H1 (cell line): ENCODE data around the gene ARHGAP8. TPM values are rescaled to one million over a fixed set of nuclear protein-coding genes. Genes with fewer than 3 reads are reported as not detected.

Source experiments
- CTCF ChIA-PET: fragments of 300-600 bp; sonication (Branson Sonifier 250); formaldehyde crosslinking; loops from one replicate; lab custom pipeline; 2021; ENCODE audit not compliant: partially characterized antibody; lab: Charles Lee
- POLR2A ChIA-PET: fragments of 300-600 bp; sonication (Branson Sonifier 250); formaldehyde crosslinking; loops from one replicate; lab custom pipeline; 2021; ENCODE audit warnings: inconsistent platforms; ENCODE audit not compliant: partially characterized antibody; lab: Charles Lee
- DNase-seq, 2 experiments: peaks; one replicate each; pipeline versions ENCODE4 v3.0.0 to v3.0.0-alpha.2; 2010 to 2022; ENCODE audit warnings: low spot score in 2 of 2, low read depth in 1 of 2, mixed read lengths in 1 of 2
- FAIRE-seq: peaks from 2 replicates; lab custom pipeline; 2011; peaks lifted over from hg19 to GRCh38; lab: Jason Lieb, UNC
- H2AFZ ChIP-seq: 2 replicates; pipeline ENCODE4 v1.8.1; 2012; ENCODE audit warnings: low read length, inconsistent platforms
- H2AK5ac ChIP-seq: 2 replicates; pipeline ENCODE4 v1.6.1; 2013; ENCODE audit warnings: low read depth, low read length
- H2BK120ac ChIP-seq: replicated peaks from 2 replicates; pipeline ENCODE3; 2013; ENCODE audit warnings: low read depth, low read length, inconsistent platforms
- H2BK12ac ChIP-seq: 2 replicates; pipeline ENCODE4 v1.6.1; 2013; ENCODE audit warnings: low read depth, low read length
- H2BK15ac ChIP-seq: 2 replicates; pipeline ENCODE4 v1.6.1; 2013; ENCODE audit warnings: low read length
- H2BK20ac ChIP-seq: 2 replicates; pipeline ENCODE4 v1.6.1; 2013; ENCODE audit warnings: low read length
- H2BK5ac ChIP-seq: 2 replicates; pipeline ENCODE4 v1.6.1; 2013; ENCODE audit warnings: low read depth, low read length
- H3K14ac ChIP-seq: 2 replicates; pipeline ENCODE4 v1.6.1; 2013; ENCODE audit warnings: inconsistent platforms; ENCODE audit not compliant: insufficient read length
- H3K18ac ChIP-seq: 2 replicates; pipeline ENCODE4 v1.6.1; 2013; ENCODE audit warnings: low read length; ENCODE audit errors: extremely low read depth
- H3K23ac ChIP-seq: 2 replicates; pipeline ENCODE4 v1.6.1; 2013; ENCODE audit warnings: inconsistent platforms; ENCODE audit not compliant: insufficient read length
- H3K23me2 ChIP-seq: 2 replicates; pipeline ENCODE4 v1.6.1; 2013; ENCODE audit warnings: low read depth, low read length
- H3K27ac ChIP-seq: 2 replicates; pipeline ENCODE4 v1.6.1; 2011; ENCODE audit warnings: low read depth, low read length, inconsistent platforms
- H3K27me3 ChIP-seq, 4 experiments: replicated peaks in 1 of 4; 1 replicate in 1 of 4; 2 replicates in 3 of 4; pipeline versions ENCODE4 v1.6.1 to v1.8.1; 2011 to 2013; ENCODE audit warnings: low read length in 3 of 4, mild to moderate bottlenecking in 3 of 4, inconsistent platforms in 2 of 4, mixed read lengths in 2 of 4, moderate library complexity in 1 of 4; ENCODE audit not compliant: control insufficient read depth in 3 of 4, insufficient read depth in 3 of 4; ENCODE audit errors: extremely low read depth in 1 of 4
- H3K36me3 ChIP-seq, 4 experiments: 2 replicates each; pipeline versions ENCODE4 v1.6.1 to v1.8.1; 2011 to 2013; ENCODE audit warnings: mild to moderate bottlenecking in 4 of 4, low read length in 3 of 4, moderate library complexity in 2 of 4, control low read depth in 1 of 4, inconsistent platforms in 1 of 4; ENCODE audit not compliant: insufficient read depth in 4 of 4, control insufficient read depth in 2 of 4
- H3K4ac ChIP-seq: replicated peaks from 2 replicates; pipeline ENCODE3; 2013; ENCODE audit warnings: low read length, low read depth, mixed read lengths, inconsistent platforms; ENCODE audit not compliant: insufficient read length
- H3K4me1 ChIP-seq, 4 experiments: replicated peaks in 1 of 4; 1 replicate in 1 of 4; 2 replicates in 3 of 4; pipeline versions ENCODE4 v1.6.1 to v1.8.1; 2011 to 2013; ENCODE audit warnings: low read length in 3 of 4, inconsistent platforms in 2 of 4, mixed read lengths in 1 of 4; ENCODE audit not compliant: insufficient read depth in 4 of 4, control insufficient read depth in 3 of 4
- H3K4me2 ChIP-seq, 2 experiments: 2 replicates each; pipeline versions ENCODE4 v1.6.1 to v1.8.1; 2011 to 2013; ENCODE audit warnings: low read depth in 2 of 2, low read length in 2 of 2, control low read depth in 1 of 2, inconsistent platforms in 1 of 2, mild to moderate bottlenecking in 1 of 2; ENCODE audit not compliant: insufficient read depth in 1 of 2
- H3K4me3 ChIP-seq, 4 experiments: fragments of 200-600, 300-600 bp in 1 of 4; sonication (generic), shearing (Covaris generic), sonication (Bioruptor Twin) in 1 of 4; 2 replicates each; pipeline versions ENCODE4 v1.5.1 to v1.8.1; 2011 to 2016; ENCODE audit warnings: low read length in 4 of 4, low read depth in 3 of 4, control low read depth in 2 of 4, inconsistent platforms in 2 of 4, mild to moderate bottlenecking in 2 of 4, mixed read lengths in 1 of 4, moderate library complexity in 1 of 4; ENCODE audit not compliant: insufficient read depth in 2 of 4; ENCODE audit errors: extremely low read depth in 1 of 4
- H3K56ac ChIP-seq: replicated peaks from 2 replicates; pipeline ENCODE3; 2013; ENCODE audit warnings: low read depth, mild to moderate bottlenecking, mixed read lengths, low read length, inconsistent platforms; ENCODE audit not compliant: insufficient read length
- H3K79me1 ChIP-seq: 2 replicates; pipeline ENCODE4 v1.6.1; 2013; ENCODE audit warnings: low read depth, low read length, control low read depth
- H3K79me2 ChIP-seq, 2 experiments: 2 replicates each; pipeline versions ENCODE4 v1.6.1 to v1.8.1; 2012 to 2013; ENCODE audit warnings: low read length in 2 of 2, mild to moderate bottlenecking in 2 of 2, inconsistent platforms in 1 of 2; ENCODE audit not compliant: insufficient read depth in 2 of 2, control insufficient read depth in 1 of 2
- H3K9ac ChIP-seq, 4 experiments: replicated peaks in 1 of 4; 1 replicate in 1 of 4; 2 replicates in 3 of 4; pipeline versions ENCODE4 v1.6.1 to v1.8.1; 2011 to 2013; ENCODE audit warnings: low read depth in 3 of 4, low read length in 3 of 4, control low read depth in 2 of 4, mild to moderate bottlenecking in 2 of 4, moderate library complexity in 2 of 4, inconsistent platforms in 1 of 4; ENCODE audit errors: extremely low read depth in 1 of 4
- H3K9me3 ChIP-seq, 2 experiments: 2 replicates each; pipeline versions ENCODE4 v1.6.1 to v1.8.1; 2012 to 2013; ENCODE audit warnings: mild to moderate bottlenecking in 2 of 2, moderate library complexity in 2 of 2, control low read depth in 1 of 2, inconsistent platforms in 1 of 2, low read depth in 1 of 2, low read length in 1 of 2, mixed read lengths in 1 of 2; ENCODE audit not compliant: insufficient read depth in 2 of 2
- H4K20me1 ChIP-seq, 2 experiments: replicated peaks in 1 of 2; 2 replicates each; pipeline versions ENCODE3 to v1.8.1; 2011 to 2013; ENCODE audit warnings: inconsistent platforms in 2 of 2, low read length in 2 of 2, mild to moderate bottlenecking in 1 of 2; ENCODE audit not compliant: insufficient read depth in 2 of 2, control insufficient read depth in 1 of 2
- H4K5ac ChIP-seq: 2 replicates; pipeline ENCODE4 v1.6.1; 2013; ENCODE audit warnings: low read length, low read depth, mixed read lengths, inconsistent platforms; ENCODE audit not compliant: insufficient read length
- H4K8ac ChIP-seq: 2 replicates; pipeline ENCODE4 v1.8.0; 2013; ENCODE audit warnings: mild to moderate bottlenecking, moderate library complexity, low read length, inconsistent platforms; ENCODE audit not compliant: insufficient read depth; ENCODE audit errors: extremely low read depth
- H4K91ac ChIP-seq: replicated peaks from 2 replicates; pipeline ENCODE3; 2013; ENCODE audit warnings: low read length, mixed read lengths, inconsistent platforms; ENCODE audit not compliant: insufficient read length
- CBX5 ChIP-seq: fragments of 300-800, 300-1000 bp; sonication (generic); IDR thresholded peaks from 2 replicates; pipeline ENCODE4 v1.7.1; 2016; ENCODE audit warnings: antibody characterized with exemption, low read length, low read depth
- CHD2 ChIP-seq: IDR thresholded peaks from 2 replicates; pipeline ENCODE4 v1.6.1; 2012; ENCODE audit warnings: low read length, improper control_type of control experiment
- EZH2 ChIP-seq: fragments of 200-600 bp; sonication (generic); IDR thresholded peaks from 2 replicates; pipeline ENCODE4 v1.7.1; 2012; ENCODE audit warnings: low read depth, mild to moderate bottlenecking, moderate library complexity, low read length, inconsistent platforms; ENCODE audit not compliant: severe bottlenecking
- FOSL1 ChIP-seq: IDR thresholded peaks from 2 replicates; pipeline ENCODE4 v1.6.1; 2011; ENCODE audit warnings: mild to moderate bottlenecking, low read depth, low read length, moderate library complexity; ENCODE audit not compliant: insufficient read depth
- HDAC2 ChIP-seq, 2 experiments: fragments of 300-600 bp in 1 of 2; sonication (generic) in 1 of 2; IDR thresholded peaks; 2 replicates each; pipeline ENCODE4 v1.6.1; 2011 to 2012; ENCODE audit warnings: low read depth in 2 of 2, low read length in 2 of 2, mild to moderate bottlenecking in 2 of 2, moderate library complexity in 2 of 2, borderline replicate concordance in 1 of 2, inconsistent platforms in 1 of 2
- JUN ChIP-seq: IDR thresholded peaks from 2 replicates; pipeline ENCODE4 v1.6.1; 2011; ENCODE audit warnings: low read depth, mild to moderate bottlenecking, improper control_type of control experiment, low read length
- NANOG ChIP-seq: IDR thresholded peaks from 2 replicates; pipeline ENCODE4 v1.6.1; 2011; ENCODE audit warnings: low read length, low read depth, mild to moderate bottlenecking, inconsistent platforms; ENCODE audit not compliant: insufficient read depth, poor library complexity, severe bottlenecking
- PHF8 ChIP-seq: fragments of 200-600 bp; sonication (generic); conservative IDR thresholded peaks from 2 replicates; pipeline ENCODE4 v1.7.1; 2012; ENCODE audit warnings: low read depth, mild to moderate bottlenecking, inconsistent platforms, low read length, moderate library complexity
- RBBP5 ChIP-seq: IDR thresholded peaks from 2 replicates; pipeline ENCODE4 v1.7.1; 2012; ENCODE audit warnings: low read depth, mild to moderate bottlenecking, inconsistent platforms, low read length, moderate library complexity, borderline replicate concordance
- SP1 ChIP-seq: IDR thresholded peaks from 2 replicates; pipeline ENCODE4 v1.6.1; 2011; ENCODE audit warnings: low read depth, low read length
- SRF ChIP-seq: IDR thresholded peaks from 2 replicates; pipeline ENCODE4 v1.6.1; 2011; ENCODE audit warnings: mild to moderate bottlenecking, low read depth, low read length, moderate library complexity
- TAF7 ChIP-seq: optimal IDR thresholded peaks from 2 replicates; pipeline ENCODE3; 2011; ENCODE audit warnings: low read depth, mild to moderate bottlenecking, inconsistent platforms, low read length, moderate library complexity, borderline replicate concordance
- WGBS, 2 experiments: shearing (Covaris generic) in 1 of 2; methylation state at CpG; one replicate each; pipeline versions ENCODE4 v1.1.6 to v1.1.7; 2013 to 2015; ENCODE audit warnings: low lambda C conversion rate in 2 of 2, mixed read lengths in 2 of 2, inconsistent platforms in 1 of 2, low coverage in 1 of 2, missing lambda C conversion rate in 1 of 2; ENCODE audit not compliant: insufficient replicate concordance in 2 of 2, insufficient coverage in 1 of 2, insufficient read length in 1 of 2; ENCODE audit errors: extremely low coverage in 1 of 2, missing lambda C conversion rate in 1 of 2; 5-methylcytosine and 5-hydroxymethylcytosine counted together
- polyA plus RNA-seq, 7 experiments: library from polyadenylated mRNA; depleted of rRNA in 3 of 7; stranded (reverse) in 5 of 7; unstranded in 2 of 7; fragments of >200 nt in 5 of 7; fragments of 200-250 nt in 2 of 7; gene quantifications; 1 replicate in 5 of 7; 2 replicates in 1 of 7; 4 replicates in 1 of 7; pipeline versions ENCODE4 v1.2.1 to v1.2.3, GENCODE V29; 2011 to 2013; ENCODE audit warnings: missing spikeins in 2 of 7, mixed read lengths in 2 of 7
- total RNA-seq: library from RNA; stranded (reverse); fragmentation: NEBNext Ultra II Directional; extraction: Animal tissue kit (Norgen Biotek cat#: 25700); gene quantifications from 2 replicates; pipeline ENCODE4 v1.2.1, GENCODE V29; 2021

Gene ARHGAP8
- total and polyA plus RNA-seq, 2 of the 8 experiments (the other 6 are each of a cell fraction or from before 2014, with no cell fraction given) = 35.6 to 47.7 TPM

- Histone ChIP-seq H2AFZ (no peak overlapping the region), H2BK20ac (no peak overlapping the region), H2BK5ac (no peak overlapping the region), H3K27ac (no peak overlapping the region), H3K4me1 (peaks cover 0 to 8% (median 3%) of the 10 kb centered on the region in 4 experiments; a peak in 6 of 7 replicates), H4K20me1 (peaks cover 0 to 4% of the 10 kb centered on the region in 2 experiments), H3K79me1 (no peaks in the 10 kb centered on the region; the same call in 1 of the 2 replicates), H3K23ac (no peak overlapping the region), H3K4me3 (no peak overlapping the region), H3K27me3 (no peaks in the 10 kb centered on the region), H3K18ac (no peak overlapping the region), H3K36me3 (no peaks in the 10 kb centered on the region), H3K9me3 (no peaks in the 10 kb centered on the region), H3K56ac (no peak overlapping the region), H2AK5ac (no peak overlapping the region), H3K4me2 (no peak overlapping the region), H3K79me2 (no peaks in the 10 kb centered on the region), H4K5ac (no peak overlapping the region), H3K4ac (no peak overlapping the region), H4K8ac (no peak overlapping the region), H4K91ac (no peak overlapping the region), H3K23me2 (no peaks in the 10 kb centered on the region), H2BK12ac (no peak overlapping the region), H2BK15ac (no peak overlapping the region), H2BK120ac (no peak overlapping the region), H3K14ac (no peak overlapping the region), H3K9ac (no peak overlapping the region)
- FAIRE-seq = no peak
- CTCF ChIA-PET = interaction anchor here (0.6 to 1.6 kb wide), 5 partner anchors 11 to 622 kb away, joined by 3 to 12 read pairs (median 3); no protein-coding TSS in a partner anchor
- WGBS, 2 experiments = 90% methylated on average over 3 of the region's 3 CpGs; no CpG with 5 or more reads in 1 of the 2 experiments
- POLR2A ChIA-PET = interaction anchor here (0.7 to 1.5 kb wide), 3 partner anchors 10 to 46 kb away, joined by 3 to 8 read pairs (median 3); no protein-coding TSS in a partner anchor
- no peak for DNase-seq
- TF ChIP-seq HDAC2 (IDR thresholded peaks at IDR 0.05; ENCODE audit: borderline replicate concordance in 1 of 2, low read depth in 2 of 2, low read length in 2 of 2) = no peak
- no peak for TF ChIP-seq EZH2
- no peak for TF ChIP-seq NANOG
- TF ChIP-seq PHF8 = no peak
- no peak for TF ChIP-seq SRF
- no peak for TF ChIP-seq JUN
- TF ChIP-seq FOSL1 = no peak
- no peak for TF ChIP-seq SP1
- TF ChIP-seq TAF7 = no peak
- no peak for TF ChIP-seq CBX5
- no peak for TF ChIP-seq RBBP5
- no peak for TF ChIP-seq CHD2
Observed at GRCh38 chr22:44718418-44718817, 34.0 kb upstream of the ARHGAP8 start.
